Uterus (tissue), 4 donors: ENCODE results near the gene FUCA2. TPM values are rescaled to one million over a fixed set of nuclear protein-coding genes. Genes with fewer than 3 reads are reported as not detected.

Source experiments
- DNase-seq, 2 donors: peaks; one replicate each; pipeline ENCODE4 v3.0.0-alpha.2; 2019 to 2020
- H3K27ac ChIP-seq, 2 donors: fragments of 200-600 bp; sonication (generic); 1 replicate in 1 of 2; 2 replicates in 1 of 2; pipeline ENCODE4 v1.5.1; 2016 to 2018
- H3K27me3 ChIP-seq, 2 donors: fragments of 200-600 bp; sonication (generic); one replicate each; pipeline ENCODE4 v1.5.1; 2018 to 2019; ENCODE audit warnings: control low read depth in 1 of 2
- H3K36me3 ChIP-seq, 2 donors: fragments of 200-600 bp; sonication (generic); one replicate each; pipeline ENCODE4 v1.5.1; 2019; ENCODE audit warnings: control low read depth in 1 of 2
- H3K4me1 ChIP-seq, 2 donors: fragments of 200-600 bp; sonication (generic); one replicate each; pipeline ENCODE4 v1.5.1; 2018 to 2019; ENCODE audit warnings: control low read depth in 1 of 2
- H3K4me3 ChIP-seq, 2 donors: fragments of 200-600 bp; sonication (generic); 1 replicate in 1 of 2; 2 replicates in 1 of 2; pipeline ENCODE4 v1.5.1; 2018 to 2019; ENCODE audit warnings: mild to moderate bottlenecking in 1 of 2
- H3K9me3 ChIP-seq, 2 donors: fragments of 200-600 bp; sonication (generic); one replicate each; pipeline ENCODE4 v1.5.1; 2019; ENCODE audit warnings: control low read depth in 1 of 2
- CTCF ChIP-seq, 4 experiments: fragments of 200-600 bp in 2 of 4; fragments of 450-650 bp in 2 of 4; sonication (generic) in 2 of 4; IDR thresholded peaks; one replicate each; pipeline ENCODE4 v1.5.1; 2016 to 2019; ENCODE audit warnings: antibody characterized with exemption in 4 of 4, mild to moderate bottlenecking in 2 of 4, moderate library complexity in 1 of 4
- POLR2A ChIP-seq, 2 donors: fragments of 450-650 bp; IDR thresholded peaks; one replicate each; pipeline ENCODE4 v1.6.1; 2016; ENCODE audit warnings: antibody characterized with exemption in 2 of 2, mild to moderate bottlenecking in 1 of 2, moderate library complexity in 1 of 2
- intact Hi-C: fragments of 100-400 bp; cut with DNase I; formaldehyde crosslinking; loops from one replicate; pipeline ENCODE4 v1.15.1; 2023; ENCODE audit warnings: low total_unique reads
- total RNA-seq, 4 donors: library from RNA; depleted of rRNA in 3 of 4; stranded (reverse); fragments of >200 nt in 3 of 4; gene quantifications; one replicate each; pipeline versions ENCODE4 v1.1.0 to v1.2.4, GENCODE V29; 2014 to 2023
- donor health status: DM: yes; HTN: yes; CAD: no.

The FUCA2 gene
- total RNA-seq, 4 donors from 2014 or later, result 15.9 to 35.7 (median 21.1) TPM

DNA sequence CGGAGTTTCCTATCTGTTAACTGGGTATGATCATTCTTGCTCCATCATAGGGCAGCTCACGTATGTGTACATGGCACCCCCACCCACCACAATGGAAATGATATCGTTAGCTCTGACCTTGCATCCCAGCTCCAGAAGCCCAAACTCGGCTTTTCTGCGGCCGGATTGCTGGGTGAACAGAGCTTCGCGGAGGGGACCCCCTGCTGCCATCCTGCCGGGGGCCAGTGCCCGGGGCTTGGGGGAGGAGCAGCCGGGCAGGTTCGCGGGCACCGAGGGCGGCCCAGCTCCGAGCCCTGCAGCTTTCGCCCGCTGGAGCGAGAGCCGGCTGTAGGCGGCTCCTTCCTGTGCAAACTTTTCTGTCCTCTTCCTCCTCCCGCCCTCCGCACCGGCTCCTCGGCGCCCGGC, 24.9 kb upstream of the FUCA2 start:
- DNase-seq, result peak in 1 of 2 donors; percentile 24
- TF ChIP-seq CTCF (IDR thresholded peaks at IDR 0.05), result no peak
- no peak for TF ChIP-seq POLR2A (IDR thresholded peaks at IDR 0.05)
- H3K4me1 ChIP-seq, result no peaks in the 10 kb centered on the region
- intact Hi-C loops, result no loop called here
- H3K36me3 ChIP-seq, result no peaks in the 10 kb centered on the region
- H3K4me3 ChIP-seq, result peak overlapping the region; percentile 42 to 53
- no peaks in the 10 kb centered on the region for H3K9me3 ChIP-seq
- H3K27me3 ChIP-seq, result no peaks in the 10 kb centered on the region
- H3K27ac ChIP-seq, result peak overlapping the region in 1 of 2 donors; percentile 73

DNA sequence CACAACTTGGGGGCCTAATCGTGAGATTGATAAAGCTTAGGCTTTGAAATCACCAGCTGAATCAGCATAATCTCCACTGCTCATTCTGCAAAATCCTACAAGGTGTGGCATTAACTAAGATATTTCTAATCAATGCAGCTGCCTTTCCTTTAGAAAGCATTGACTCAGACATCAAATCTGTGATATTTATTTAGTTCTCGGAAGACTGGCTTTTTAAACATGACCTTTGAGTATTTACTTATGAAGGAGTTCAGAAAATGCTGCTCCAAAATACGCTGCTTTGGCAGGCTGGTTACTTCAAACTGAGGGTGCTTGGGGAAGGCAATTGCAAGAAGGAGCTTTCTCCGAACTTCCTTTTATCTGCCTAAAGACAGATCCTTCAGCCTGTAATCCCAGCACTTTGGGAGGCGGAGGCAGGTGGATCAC, 23.7 kb upstream of the FUCA2 start:
- Histone ChIP-seq H3K4me3 (no peak overlapping the region), H3K27me3 (no peaks in the 10 kb centered on the region), H3K36me3 (no peaks in the 10 kb centered on the region), H3K9me3 (no peaks in the 10 kb centered on the region), H3K4me1 (no peaks in the 10 kb centered on the region), H3K27ac (no peak overlapping the region)
- intact Hi-C loops, result no loop called here
- no peak for DNase-seq
- no peak for TF ChIP-seq CTCF (IDR thresholded peaks at IDR 0.05)
- no peak for TF ChIP-seq POLR2A (IDR thresholded peaks at IDR 0.05)

DNA sequence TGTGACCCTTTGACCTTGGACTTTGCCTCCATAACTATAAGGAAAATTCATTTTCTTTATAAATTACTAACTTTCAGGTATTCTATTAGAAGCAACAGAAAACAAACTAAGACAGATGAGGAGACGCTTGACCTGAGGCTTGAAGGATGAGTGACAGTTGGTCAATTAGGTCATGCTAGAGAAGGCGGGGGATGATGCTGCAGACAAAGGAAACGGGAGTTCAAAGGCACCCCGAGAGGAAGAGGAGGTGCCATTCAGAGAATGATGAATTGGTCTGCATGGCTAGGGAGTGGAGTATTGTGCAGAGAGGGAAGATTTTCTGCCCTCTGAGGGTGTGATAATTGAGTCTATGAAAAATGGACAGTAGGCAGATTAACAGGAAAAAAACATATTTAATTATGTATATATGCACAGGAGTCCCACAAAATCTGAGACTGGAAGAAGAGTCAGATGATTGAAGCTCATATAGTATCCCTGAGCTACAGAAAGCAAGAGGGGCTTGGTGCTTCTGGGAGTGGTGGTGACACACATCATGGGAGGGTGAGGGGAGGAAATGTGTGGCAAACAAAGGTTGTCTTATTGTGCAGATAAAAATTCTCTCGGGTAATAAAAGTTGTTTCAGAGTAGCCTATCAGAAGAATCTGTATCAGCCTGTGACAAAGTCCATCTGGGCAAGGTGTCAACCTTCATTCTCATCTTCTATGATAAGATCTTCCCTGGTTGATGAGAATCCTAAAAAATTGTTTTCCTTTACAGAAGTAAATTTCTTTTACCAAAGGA, 20.4 kb upstream of the FUCA2 start:
- H3K9me3 ChIP-seq, result no peaks in the 10 kb centered on the region
- DNase-seq, result no peak
- no peak overlapping the region for H3K4me3 ChIP-seq
- no peaks in the 10 kb centered on the region for H3K36me3 ChIP-seq
- H3K4me1 ChIP-seq, result no peaks in the 10 kb centered on the region
- H3K27me3 ChIP-seq, result no peaks in the 10 kb centered on the region
- TF ChIP-seq POLR2A (IDR thresholded peaks at IDR 0.05), result no peak
- TF ChIP-seq CTCF (IDR thresholded peaks at IDR 0.05), result no peak
- intact Hi-C loops, result no loop called here
- no peak overlapping the region for H3K27ac ChIP-seq

GRCh38 chr6:143529095-143529494, 17.6 kb upstream of the FUCA2 start:
- TF ChIP-seq CTCF (IDR thresholded peaks at IDR 0.05), result no peak
- no peak for TF ChIP-seq POLR2A (IDR thresholded peaks at IDR 0.05)
- H3K9me3 ChIP-seq, result no peaks in the 10 kb centered on the region
- no peaks in the 10 kb centered on the region for H3K36me3 ChIP-seq
- no peak for DNase-seq
- no peaks in the 10 kb centered on the region for H3K27me3 ChIP-seq
- H3K4me3 ChIP-seq, result no peak overlapping the region
- intact Hi-C loops, result no loop called here
- no peak overlapping the region for H3K27ac ChIP-seq
- no peaks in the 10 kb centered on the region for H3K4me1 ChIP-seq

GRCh38 chr6:143528164-143528811, 16.8 kb upstream of the FUCA2 start:
- no peaks in the 10 kb centered on the region for H3K9me3 ChIP-seq
- no peak overlapping the region for H3K27ac ChIP-seq
- H3K4me3 ChIP-seq, result no peak overlapping the region
- H3K27me3 ChIP-seq, result no peaks in the 10 kb centered on the region
- TF ChIP-seq CTCF (IDR thresholded peaks at IDR 0.05), result no peak
- no peak for TF ChIP-seq POLR2A (IDR thresholded peaks at IDR 0.05)
- H3K4me1 ChIP-seq, result no peaks in the 10 kb centered on the region
- DNase-seq, result no peak
- H3K36me3 ChIP-seq, result no peaks in the 10 kb centered on the region
- intact Hi-C loops, result no loop called here
